GM19397 (cell line): ENCODE measurements around the gene ADAM11.
"Not testable (repeated sequence)": the region's sequence is repeated elsewhere in the genome, so short reads cannot be mapped to it uniquely, and the experiment has no call there.

Source experiments
- ATAC-seq: cut with Tn5 transposase; IDR thresholded peaks from one replicate; pipeline ENCODE4 v1.9.1; 2021; ENCODE audit warnings: mild to moderate bottlenecking, moderate library complexity; ENCODE audit not compliant: unreplicated experiment

ADAM11 gene, protein sequence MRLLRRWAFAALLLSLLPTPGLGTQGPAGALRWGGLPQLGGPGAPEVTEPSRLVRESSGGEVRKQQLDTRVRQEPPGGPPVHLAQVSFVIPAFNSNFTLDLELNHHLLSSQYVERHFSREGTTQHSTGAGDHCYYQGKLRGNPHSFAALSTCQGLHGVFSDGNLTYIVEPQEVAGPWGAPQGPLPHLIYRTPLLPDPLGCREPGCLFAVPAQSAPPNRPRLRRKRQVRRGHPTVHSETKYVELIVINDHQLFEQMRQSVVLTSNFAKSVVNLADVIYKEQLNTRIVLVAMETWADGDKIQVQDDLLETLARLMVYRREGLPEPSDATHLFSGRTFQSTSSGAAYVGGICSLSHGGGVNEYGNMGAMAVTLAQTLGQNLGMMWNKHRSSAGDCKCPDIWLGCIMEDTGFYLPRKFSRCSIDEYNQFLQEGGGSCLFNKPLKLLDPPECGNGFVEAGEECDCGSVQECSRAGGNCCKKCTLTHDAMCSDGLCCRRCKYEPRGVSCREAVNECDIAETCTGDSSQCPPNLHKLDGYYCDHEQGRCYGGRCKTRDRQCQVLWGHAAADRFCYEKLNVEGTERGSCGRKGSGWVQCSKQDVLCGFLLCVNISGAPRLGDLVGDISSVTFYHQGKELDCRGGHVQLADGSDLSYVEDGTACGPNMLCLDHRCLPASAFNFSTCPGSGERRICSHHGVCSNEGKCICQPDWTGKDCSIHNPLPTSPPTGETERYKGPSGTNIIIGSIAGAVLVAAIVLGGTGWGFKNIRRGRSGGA

DNA sequence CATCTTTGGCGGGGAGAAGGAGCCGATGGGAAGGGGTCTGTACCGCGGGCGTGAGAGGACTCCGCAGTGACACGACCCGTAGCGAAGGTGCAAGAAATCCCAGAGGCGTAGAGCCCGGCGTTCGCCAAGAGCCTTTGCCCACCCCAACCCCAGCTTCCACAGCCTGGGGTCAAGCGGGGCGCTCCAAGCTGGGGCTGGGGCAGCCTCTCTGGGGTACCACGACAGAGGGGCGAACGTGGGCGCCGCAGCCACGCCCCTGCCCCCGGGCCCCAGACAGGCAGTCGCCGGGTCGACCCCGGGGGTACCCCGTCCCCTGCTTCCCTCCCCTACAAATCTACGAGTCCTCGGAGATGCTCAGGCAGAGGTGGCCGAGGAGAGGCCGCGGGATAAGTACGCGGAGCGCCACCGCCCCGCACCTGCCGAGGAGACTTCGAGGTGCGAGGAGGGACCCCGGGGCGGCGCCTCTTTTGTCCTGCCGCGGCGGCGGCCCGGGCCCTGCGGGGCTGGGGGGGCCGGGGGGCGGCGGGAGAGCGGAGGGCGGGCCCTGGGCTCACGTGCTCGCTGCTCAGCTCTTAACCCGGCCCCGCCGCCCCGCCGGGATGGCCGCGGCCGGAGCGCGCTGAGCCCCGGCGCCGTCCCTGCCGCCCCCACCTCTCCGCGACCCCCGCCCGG is at the start of gene ADAM11:
Gene ADAM11, plus strand, starts transcription at position 575 of the 672 bp plus-strand sequence. CDS start 212 bp downstream, outside the sequence.
- no peak for ATAC-seq

DNA sequence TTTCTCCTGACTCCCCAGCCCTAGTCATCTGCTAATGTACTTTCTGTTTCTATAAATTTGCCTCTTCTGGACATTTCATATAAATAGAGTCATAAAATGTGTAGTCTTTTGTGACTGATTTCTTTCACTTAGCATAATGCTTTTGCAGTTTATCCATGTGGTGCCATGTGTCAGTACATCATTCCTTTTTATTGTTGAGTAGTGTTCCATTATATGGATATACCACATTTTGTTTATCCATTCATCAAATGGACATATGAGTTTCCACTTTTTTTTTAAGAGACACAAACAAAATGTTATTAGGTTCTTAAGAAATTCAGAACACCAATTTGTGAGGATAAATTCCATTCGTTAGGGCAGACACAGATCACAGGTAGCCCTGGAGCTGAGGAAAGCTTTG is 39.3 kb upstream of the ADAM11 start:
- ATAC-seq = no peak

DNA sequence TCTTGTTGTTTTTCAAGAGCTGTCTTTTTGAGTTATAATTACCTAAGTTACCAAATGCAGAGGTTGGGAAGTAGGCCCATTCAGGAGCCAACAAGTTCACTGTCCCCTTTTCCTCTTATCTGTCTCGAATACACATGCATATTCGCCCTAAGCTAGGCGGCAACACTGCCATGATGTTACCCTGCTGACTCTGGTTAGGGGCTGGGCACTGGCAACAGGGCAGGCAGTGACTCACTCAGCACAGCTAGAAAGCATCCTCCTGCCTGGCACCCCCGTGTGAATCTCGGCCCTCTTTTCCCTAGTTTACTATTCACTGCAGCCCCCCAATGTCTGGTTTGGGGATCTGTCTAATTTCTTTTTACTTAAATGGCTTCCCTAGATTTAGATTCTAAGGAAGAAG is 36.5 kb upstream of the ADAM11 start:
- no peak for ATAC-seq

DNA sequence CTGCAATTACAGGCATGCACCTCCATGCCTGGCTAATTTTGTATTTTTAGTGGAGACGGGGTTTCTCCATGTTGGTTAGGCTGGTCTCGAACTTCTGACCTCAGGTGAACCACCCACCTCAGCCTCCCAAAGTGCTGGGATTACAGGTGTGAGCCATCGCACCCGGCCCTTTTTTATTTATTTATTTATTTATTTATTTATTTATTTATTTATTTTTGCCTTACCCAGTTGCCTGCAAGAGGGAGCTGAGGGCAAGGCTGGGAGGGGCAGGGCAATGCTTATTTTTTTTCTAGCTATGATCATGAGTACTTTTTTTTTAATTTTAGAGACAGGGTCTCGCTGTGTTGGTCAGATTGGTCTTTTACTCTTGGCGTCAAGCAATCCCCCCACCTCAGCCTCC is 32.7 kb upstream of the ADAM11 start:
- ATAC-seq = not testable (repeated sequence)

DNA sequence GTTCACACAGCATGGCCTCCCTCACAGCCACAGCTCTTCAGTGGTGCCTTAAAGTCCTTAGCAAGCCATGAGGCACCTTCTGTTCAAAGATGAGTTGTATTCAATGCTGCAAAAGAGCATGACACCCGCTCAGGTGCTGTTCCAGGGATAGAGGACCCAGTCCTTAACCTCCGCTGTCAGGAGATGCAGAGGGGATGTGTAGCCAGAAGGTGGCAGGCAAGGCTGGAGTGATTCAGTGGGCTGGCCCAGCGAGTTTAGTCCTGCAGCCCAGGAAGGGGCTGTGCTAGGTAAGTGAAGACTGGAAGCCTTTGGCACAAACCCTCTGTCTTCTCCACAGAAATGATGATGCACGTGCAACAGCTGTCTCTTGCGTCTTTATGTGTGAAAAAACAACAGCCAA is 25.0 kb upstream of the ADAM11 start:
- no peak for ATAC-seq

DNA sequence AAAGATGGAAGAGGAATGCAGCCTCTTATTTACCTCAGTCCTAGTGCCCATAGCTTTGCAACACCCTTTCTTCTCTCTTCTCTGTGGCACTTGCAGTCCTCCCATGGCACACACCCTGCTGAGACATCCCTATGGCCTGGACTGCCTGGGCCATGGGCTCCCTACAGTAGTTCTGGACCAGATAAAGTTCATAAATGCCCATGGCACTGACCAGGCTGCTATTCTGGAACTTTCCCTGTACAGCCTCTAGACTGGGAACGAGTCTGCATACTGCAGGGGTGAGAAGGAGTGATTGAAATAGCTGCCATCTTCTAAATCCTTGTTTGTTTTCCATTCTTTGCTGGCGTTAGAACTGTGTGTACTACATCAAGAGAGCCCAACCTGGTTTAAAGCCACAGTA is 24.5 kb upstream of the ADAM11 start:
- no peak for ATAC-seq

DNA sequence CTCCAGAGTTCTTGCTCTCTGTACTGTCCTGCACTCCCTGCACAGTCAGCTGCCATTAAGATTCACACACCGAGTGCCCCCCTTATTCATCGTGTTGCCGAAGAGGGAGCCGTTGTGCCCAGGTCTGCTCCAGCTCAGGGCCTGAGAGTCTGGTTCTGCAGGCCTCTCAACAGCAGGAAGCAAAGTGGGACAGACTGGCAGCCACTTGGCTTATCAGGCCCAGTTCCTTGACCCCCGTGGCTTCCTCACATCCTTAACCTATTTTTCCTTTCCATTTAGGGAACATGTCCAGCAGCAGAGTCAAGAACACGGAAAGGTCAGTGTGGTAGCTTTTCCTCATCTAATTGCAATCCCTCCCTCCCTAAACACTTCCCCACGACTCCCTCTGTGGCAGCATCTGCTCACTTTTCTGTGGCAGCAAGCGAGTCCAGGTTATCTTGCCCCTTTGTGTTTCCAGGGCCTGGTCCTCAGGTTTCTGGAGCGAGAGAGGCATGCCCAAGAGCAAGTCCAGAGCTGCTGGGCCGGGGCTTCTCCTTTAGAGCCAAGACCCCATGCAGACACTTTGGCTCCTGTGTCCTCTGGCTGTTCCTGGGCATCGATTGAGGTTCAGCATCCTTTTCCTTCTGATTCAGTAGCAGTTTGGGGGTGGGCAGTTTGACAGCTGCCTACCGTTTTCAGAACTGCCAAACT is 22.1 kb upstream of the ADAM11 start:
- ATAC-seq = no peak

DNA sequence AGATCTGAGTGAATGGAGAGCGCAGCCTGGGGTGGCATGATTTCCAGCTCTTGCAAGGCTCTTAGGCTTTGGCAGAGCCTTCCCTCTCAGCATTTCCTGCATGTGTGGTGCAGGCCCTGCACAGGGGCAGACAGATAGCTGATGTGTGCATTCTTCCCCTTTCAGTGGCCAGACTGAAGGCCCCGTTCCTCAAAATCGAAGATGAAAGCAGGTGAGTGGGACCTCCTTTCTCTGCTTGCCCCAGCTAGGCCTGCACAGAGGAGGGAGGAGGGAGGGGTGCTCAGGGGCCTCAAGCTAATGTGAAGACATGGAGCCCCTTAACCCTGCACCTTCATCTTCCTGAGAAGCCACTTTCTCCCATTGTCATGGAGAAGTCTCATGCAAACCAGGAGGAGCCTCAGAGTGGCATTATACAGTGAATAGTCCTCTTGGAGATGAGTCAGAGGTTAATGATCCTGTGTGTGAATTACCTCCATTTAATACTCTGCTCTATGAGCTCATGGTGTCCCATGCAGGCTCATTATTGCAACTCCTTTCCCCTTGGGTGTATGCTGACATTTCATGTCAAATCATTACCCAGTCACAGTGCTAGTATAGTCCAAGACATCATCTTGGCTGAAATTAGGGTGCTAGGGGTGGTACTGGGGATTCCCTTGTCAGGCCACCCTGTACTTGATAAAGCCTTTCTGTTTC is 20.4 kb upstream of the ADAM11 start:
- no peak for ATAC-seq

DNA sequence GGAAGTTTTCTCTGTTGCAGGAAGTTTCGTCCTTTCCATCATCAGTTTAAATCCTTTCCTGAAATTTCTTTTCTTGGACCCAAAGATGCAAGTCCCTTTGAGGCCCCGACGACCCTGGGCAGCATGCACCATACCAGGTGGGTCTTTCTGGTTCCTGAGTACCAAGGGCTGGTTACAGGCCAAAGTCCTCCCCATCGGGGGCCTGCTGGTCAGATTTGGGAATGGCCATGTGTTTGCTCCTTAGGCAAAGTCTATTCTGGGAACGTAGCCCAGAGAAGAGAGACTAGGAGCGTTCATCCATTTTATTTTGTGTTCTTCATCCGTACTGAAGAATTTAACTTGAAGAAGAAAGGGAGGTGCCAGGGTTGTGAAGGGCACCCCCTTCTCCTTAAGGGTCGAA is 17.5 kb upstream of the ADAM11 start:
- ATAC-seq = no peak

DNA sequence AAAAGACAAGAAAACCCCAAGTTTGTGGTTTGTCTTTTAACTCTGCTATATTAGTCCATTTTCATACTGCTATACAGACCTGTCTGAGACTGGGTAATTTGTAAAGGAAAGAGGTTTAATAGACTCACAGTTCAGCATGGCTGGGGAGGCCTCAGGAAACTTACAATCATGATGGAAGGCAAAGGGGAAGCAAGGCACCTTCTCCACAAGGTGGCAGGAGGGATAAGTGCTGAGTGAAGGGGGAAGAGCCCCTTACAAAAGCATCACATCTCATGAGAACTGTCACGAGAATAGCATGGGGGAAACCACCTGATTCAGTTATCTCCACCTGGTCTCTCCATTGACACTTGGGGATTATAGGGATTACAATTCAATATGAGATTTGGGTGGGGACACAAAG is 13.5 kb upstream of the ADAM11 start:
- no peak for ATAC-seq

DNA sequence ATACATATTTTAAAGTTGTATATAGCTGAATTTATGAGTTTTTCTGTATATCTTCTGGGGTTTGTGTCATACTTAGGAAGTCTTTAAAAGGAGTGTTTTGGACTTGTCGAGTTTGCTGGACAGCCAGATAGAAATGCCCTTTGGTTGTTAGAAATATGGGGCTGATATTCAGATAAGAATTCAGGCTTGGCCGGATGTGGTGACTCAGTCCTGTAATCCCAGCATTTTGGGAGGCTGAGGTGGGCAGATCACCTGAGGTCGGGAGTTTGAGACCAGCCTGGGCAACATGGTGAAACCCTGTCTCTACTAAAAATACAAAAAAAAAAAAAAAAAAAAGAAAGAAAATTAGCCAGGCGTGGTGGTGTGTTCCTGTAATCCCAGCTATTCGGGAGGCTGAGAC is 13.1 kb upstream of the ADAM11 start:
- not testable (repeated sequence) for ATAC-seq

DNA sequence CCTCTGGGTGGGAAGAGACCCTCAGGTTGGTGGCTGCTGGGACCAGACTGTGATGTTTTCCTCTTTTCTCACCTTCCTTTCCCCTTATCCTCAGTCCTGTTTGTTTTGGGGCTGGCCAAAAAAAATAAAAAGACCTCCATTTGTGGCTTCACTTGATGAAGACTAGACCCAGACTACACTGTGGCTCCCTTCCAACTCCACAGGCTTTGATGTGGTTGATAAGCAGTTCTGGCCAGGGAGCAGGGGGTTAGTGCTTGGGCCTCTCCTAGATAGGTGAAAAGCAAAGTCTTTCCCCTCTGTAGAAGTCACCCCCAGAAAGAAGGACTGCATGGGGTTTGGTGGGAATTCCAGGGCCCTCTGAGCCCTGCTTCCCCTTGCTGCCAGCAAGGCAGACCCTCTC is 11.2 kb upstream of the ADAM11 start:
- ATAC-seq = no peak

DNA sequence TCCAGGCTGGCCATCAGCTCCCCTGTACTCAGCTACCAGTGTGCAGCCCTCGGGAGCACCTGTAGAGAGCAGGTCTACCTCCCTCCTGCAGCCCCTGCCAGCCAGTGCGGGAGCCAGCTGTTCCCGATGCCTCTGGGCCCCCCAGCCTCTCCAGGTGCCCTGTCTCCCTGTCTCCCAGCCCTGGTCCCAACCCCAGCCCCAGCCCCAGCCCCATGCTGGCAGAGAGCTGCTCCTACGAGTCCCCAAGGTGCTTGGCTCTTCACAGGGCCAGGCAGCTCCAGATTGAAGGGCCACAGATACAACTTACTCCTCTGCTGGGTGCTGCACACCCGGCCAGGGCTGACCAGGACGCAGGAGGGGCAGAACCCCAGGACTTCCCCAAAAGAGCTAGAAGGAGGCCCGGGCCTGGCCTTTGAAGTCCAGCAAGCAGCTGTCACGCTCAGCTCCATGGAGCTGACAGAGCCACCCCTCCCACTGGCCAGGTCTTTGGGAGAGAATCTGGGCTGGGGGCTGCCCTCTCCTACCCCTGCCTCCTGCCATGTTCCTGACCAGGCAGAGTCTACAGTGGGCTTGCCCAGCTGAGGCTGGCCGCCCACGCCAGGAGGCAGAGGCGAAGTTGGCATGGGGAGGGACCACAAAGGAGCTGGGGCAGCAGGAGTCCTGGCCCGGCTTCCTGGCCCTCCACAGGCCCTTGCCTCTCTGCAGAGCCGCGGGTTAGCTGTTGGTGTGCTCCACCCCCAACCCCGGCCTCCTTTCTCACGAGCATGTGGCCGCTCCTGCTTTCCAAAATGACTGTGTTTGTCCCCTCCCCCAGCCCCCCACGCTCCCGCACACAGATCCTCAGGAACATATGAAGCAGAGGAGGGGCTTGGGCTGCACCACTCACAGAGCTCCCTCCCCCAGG is 9.5 kb upstream of the ADAM11 start:
- no peak for ATAC-seq

DNA sequence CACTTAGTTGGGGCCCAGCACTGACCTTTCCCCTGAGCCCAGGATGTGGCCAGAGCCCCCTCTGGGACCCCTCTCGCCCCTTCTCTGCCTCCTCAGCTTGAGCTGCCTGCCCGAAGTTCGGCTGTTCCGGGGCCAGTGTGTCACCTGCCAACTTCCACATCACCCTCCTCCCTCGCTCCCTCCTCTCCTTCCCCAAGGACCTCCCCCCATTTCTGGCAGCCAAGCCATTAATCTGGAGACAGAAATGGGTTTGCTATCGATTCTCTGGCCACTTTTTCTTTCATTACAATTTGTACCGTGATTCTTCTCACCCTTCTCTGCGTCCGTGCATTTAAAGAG is 8.8 kb upstream of the ADAM11 start:
- ATAC-seq = no peak

DNA sequence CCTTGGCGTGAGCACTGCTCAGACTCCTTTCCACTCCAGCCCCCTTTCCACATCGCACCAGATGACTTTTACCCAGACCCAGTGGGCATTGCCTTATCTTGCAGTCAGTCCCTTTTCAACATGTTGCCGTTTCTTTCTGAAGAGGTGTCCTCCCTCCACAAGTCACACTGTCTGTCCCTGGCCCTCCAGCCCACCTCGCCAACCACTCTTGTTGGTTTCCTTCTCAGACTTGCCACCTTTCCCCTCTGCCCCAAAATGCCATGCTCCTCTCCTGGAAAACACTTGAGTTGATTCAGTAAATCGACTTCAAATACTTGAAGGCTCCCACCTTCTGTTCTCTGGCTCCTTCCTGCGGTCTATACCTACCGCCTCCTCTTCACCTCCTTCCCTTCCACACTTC is 7.5 kb upstream of the ADAM11 start:
- no peak for ATAC-seq

DNA sequence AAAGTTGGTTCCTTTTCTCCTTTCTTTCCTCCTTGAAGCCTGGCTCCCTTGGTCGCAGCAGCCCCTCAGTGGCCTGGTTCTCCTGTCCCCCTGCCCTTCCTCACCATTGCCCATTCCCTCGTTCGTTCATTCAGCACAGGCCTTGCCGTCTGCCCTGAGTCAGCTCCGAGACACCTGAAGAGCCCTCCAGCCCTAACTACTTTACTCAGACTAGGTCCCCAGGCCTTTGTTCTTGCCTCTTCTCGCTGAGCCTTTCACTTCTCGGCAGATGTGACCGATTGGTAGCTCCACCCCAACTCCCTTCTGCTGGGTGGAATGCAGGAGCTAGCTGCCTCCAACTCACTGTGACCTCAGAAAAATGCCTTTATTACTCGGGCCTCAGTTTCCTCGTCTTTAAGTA is 7.0 kb upstream of the ADAM11 start:
- ATAC-seq = no peak

DNA sequence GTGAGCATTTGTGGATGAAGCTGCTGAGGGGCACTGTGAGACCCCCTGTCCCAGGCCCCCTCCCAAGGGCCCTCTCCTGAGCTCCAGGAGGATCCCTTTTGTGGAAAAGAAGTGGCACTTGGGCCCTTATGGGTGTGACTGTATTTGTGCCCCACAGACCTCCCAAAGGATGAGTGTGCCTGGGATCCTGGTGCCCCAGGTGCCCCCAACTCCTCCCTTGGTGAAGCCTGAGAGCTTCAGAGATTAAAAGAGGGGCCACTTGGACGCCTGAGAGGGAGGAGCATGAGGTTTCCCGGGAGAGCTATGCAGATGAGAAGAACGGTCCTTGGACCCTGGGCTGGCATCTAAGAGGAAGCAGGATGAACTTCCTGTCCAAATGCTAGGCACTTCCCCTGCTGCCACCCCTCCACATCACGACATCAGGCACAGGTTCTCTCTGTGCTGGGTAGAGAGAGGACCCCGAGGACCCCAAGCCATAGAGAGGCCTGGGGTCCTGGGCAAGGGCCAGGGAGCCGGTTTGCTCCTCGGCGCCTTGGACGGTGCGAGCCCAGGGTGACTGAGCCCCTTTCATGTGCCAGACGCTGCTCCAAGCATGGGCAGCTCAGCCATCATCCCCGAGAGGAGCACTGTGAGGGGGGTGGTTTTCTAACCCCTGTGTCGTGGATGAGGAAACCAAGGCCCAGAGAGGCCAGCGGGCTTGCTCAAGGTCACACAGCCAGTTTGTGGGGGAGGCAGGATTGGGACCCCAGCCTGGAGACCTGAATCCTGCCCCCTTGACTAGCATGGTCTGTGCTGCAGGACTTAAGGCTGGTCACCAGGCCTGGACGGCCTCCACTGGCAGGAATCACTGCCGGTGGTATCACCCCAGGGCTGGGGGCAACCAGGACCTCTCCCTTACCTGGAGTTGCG is 5.6 kb upstream of the ADAM11 start:
- no peak for ATAC-seq

DNA sequence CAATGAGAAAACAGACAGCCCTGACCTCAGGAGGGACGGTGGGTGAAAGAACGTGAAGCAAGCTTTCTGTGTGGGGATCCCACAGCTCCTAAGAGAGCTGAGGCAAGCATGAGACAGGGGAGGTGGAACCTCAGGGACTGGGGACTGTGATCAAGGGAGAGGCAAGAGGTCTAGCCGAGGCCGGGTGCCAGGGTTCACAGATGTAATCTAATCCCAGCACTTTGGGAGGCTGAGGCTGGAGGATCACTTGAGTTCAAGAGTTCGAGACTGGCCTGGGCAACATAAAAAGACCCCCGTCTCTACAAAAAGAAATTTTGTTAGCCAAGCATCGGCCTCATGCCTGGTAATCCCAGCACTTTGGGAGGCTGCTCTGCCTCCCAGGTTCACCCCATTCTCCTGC is 4.5 kb upstream of the ADAM11 start:
- ATAC-seq = no peak

DNA sequence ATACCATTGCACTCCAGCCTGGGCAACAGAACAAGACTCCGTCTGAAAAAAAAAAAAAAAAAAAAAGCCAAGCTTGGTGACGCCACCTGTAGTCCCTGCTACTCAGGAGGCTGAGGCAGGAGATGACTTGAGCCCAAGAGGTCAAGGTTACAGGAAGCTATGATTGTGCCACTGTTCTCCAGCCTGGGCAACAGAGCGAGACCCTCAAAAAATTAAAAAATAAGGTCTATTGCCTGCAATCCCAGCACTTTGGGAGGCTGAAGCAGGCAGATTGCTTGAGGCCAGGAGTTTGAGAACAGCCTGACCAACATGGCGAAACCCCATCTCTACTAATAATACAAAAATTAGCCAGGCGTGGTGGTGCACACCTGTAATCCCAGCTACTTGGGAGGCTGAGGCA is 3.6 kb upstream of the ADAM11 start:
- ATAC-seq = not testable (repeated sequence)
